DOHH2 (cell line): ENCODE results near the gene DOK7.
A peak's percentile ranks its signal among the peaks of the same experiment; 100 is the strongest.
"Not testable (repeated sequence)": the region's sequence is repeated elsewhere in the genome, so short reads cannot be mapped to it uniquely, and the experiment has no call there.

Experiments used
- H3F3A ChIP-seq: fragments of 200-600 bp; sonication (generic), shearing (Covaris generic); 2 replicates; pipeline ENCODE4 v1.6.0; 2016; ENCODE audit warnings: antibody characterized with exemption, mild to moderate bottlenecking; ENCODE audit not compliant: control insufficient read depth, insufficient read depth
- H3K27ac ChIP-seq: fragments of 200-600 bp; sonication (generic); 2 replicates; pipeline ENCODE4 v1.5.1; 2014; ENCODE audit warnings: low read depth, mild to moderate bottlenecking, low read length, moderate library complexity
- H3K27me3 ChIP-seq: fragments of 200-600 bp; sonication (generic); 2 replicates; pipeline ENCODE4 v1.6.1; 2014; ENCODE audit warnings: mild to moderate bottlenecking, low read length, mixed read lengths; ENCODE audit not compliant: control insufficient read depth
- H3K36me3 ChIP-seq: fragments of 200-600 bp; sonication (generic); 2 replicates; pipeline ENCODE4 v1.6.1; 2014; ENCODE audit warnings: mild to moderate bottlenecking, low read length, moderate library complexity, mixed read lengths; ENCODE audit not compliant: control insufficient read depth
- H3K4me1 ChIP-seq: fragments of 200-600 bp; sonication (generic); 2 replicates; pipeline ENCODE4 v1.6.1; 2014; ENCODE audit warnings: mild to moderate bottlenecking, low read length, mixed read lengths; ENCODE audit not compliant: control insufficient read depth
- H3K4me2 ChIP-seq: fragments of 200-600 bp; sonication (generic); 2 replicates; pipeline ENCODE4 v1.6.0; 2014; ENCODE audit warnings: mild to moderate bottlenecking, low read length, moderate library complexity
- H3K4me3 ChIP-seq: fragments of 200-600 bp; sonication (generic); 2 replicates; pipeline ENCODE4 v1.5.1; 2014; ENCODE audit warnings: mild to moderate bottlenecking, low read length, mixed read lengths
- H3K79me2 ChIP-seq: fragments of 200-600 bp; sonication (generic); 2 replicates; pipeline ENCODE4 v1.6.1; 2014; ENCODE audit warnings: mild to moderate bottlenecking, low read length, mixed read lengths; ENCODE audit not compliant: control insufficient read depth
- H3K9me2 ChIP-seq: fragments of 200-600 bp; sonication (generic); replicated peaks from 2 replicates; pipeline ENCODE4 v1.6.1; 2014; ENCODE audit warnings: mild to moderate bottlenecking, low read length, mixed read lengths; ENCODE audit not compliant: control insufficient read depth
- H3K9me3 ChIP-seq: fragments of 200-600 bp; sonication (generic); 2 replicates; pipeline ENCODE4 v1.6.1; 2014; ENCODE audit warnings: antibody characterized with exemption, low read length, mixed read lengths; ENCODE audit not compliant: control insufficient read depth, insufficient read depth
- H4K20me1 ChIP-seq: fragments of 200-600 bp; sonication (generic); 2 replicates; pipeline ENCODE4 v1.6.0; 2014; ENCODE audit warnings: low read depth, mild to moderate bottlenecking, antibody characterized with exemption, low read length, moderate library complexity; ENCODE audit not compliant: control insufficient read depth, insufficient read depth
- CTCF ChIP-seq: fragments of 200-600 bp; sonication (generic); IDR thresholded peaks from one replicate; pipeline ENCODE4 v1.5.1; 2014; ENCODE audit warnings: antibody characterized with exemption, mild to moderate bottlenecking, low read depth, low read length; ENCODE audit not compliant: poor library complexity, severe bottlenecking
- EZH2phosphoT487 ChIP-seq: fragments of 200-600 bp; sonication (generic); IDR thresholded peaks from 2 replicates; pipeline ENCODE4 v1.6.1; 2017; ENCODE audit warnings: borderline replicate concordance, mild to moderate bottlenecking, antibody characterized with exemption, low read length, moderate library complexity, mixed read lengths

DOK7 gene

GRCh38 chr4:3532751-3533422 lies 69.8 kb downstream of the DOK7 start:
- H3K36me3 ChIP-seq = peaks cover 20% of the 10 kb centered on the region
- H3K4me1 ChIP-seq = peaks cover 32% of the 10 kb centered on the region
- H4K20me1 ChIP-seq = peaks cover 13% of the 10 kb centered on the region; the same call in 1 of the 2 replicates
- TF ChIP-seq CTCF (no peak), EZH2phosphoT487 (no peak)
- H3K79me2 ChIP-seq = peaks cover 41% of the 10 kb centered on the region
- H3F3A ChIP-seq = no peaks in the 10 kb centered on the region
- no peaks in the 10 kb centered on the region for H3K9me2 ChIP-seq
- no peak overlapping the region for H3K27ac ChIP-seq
- no peaks in the 10 kb centered on the region for H3K9me3 ChIP-seq
- peak overlapping the region; percentile 69 for H3K4me2 ChIP-seq
- peak overlapping the region; percentile 85 for H3K4me3 ChIP-seq
- H3K27me3 ChIP-seq = no peaks in the 10 kb centered on the region

- no peaks in the 10 kb centered on the region for H3F3A ChIP-seq
- H3K4me1 ChIP-seq = peaks cover 28% of the 10 kb centered on the region
- TF ChIP-seq CTCF = no peak
- H3K36me3 ChIP-seq = peaks cover 15% of the 10 kb centered on the region
- no peak overlapping the region for H3K4me3 ChIP-seq
- peaks cover 12% of the 10 kb centered on the region; the same call in 1 of the 2 replicates for H4K20me1 ChIP-seq
- H3K27ac ChIP-seq = no peak overlapping the region
- no peaks in the 10 kb centered on the region for H3K27me3 ChIP-seq
- H3K9me3 ChIP-seq = no peaks in the 10 kb centered on the region
- H3K9me2 ChIP-seq = no peaks in the 10 kb centered on the region
- H3K79me2 ChIP-seq = peaks cover 36% of the 10 kb centered on the region
- no peak overlapping the region for H3K4me2 ChIP-seq
Observed at GRCh38 chr4:3533423-3533820, 70.3 kb downstream of the DOK7 start.

- not testable (repeated sequence) for H3K36me3 ChIP-seq, H3K4me3 ChIP-seq, H3K9me2 ChIP-seq, H3K9me3 ChIP-seq, H4K20me1 ChIP-seq, H3K27me3 ChIP-seq, H3K27ac ChIP-seq, H3K4me2 ChIP-seq, H3F3A ChIP-seq
- H3K4me1 ChIP-seq = peaks cover 12% of the 10 kb centered on the region
- H3K79me2 ChIP-seq = peaks cover 14% of the 10 kb centered on the region
Observed at GRCh38 chr4:3535812-3536211, 72.7 kb downstream of the DOK7 start.

GRCh38 chr4:3538906-3539305 lies 75.8 kb downstream of the DOK7 start:
- not testable (repeated sequence) for H3K79me2 ChIP-seq, H3K27ac ChIP-seq, H3F3A ChIP-seq, H3K36me3 ChIP-seq, H3K4me2 ChIP-seq, H3K4me1 ChIP-seq, H4K20me1 ChIP-seq, H3K9me3 ChIP-seq, H3K9me2 ChIP-seq, H3K27me3 ChIP-seq, H3K4me3 ChIP-seq

GRCh38 chr4:3543415-3543814 lies 80.3 kb downstream of the DOK7 start:
- H3K36me3 ChIP-seq, H3K9me2 ChIP-seq, H3F3A ChIP-seq, H3K4me1 ChIP-seq, H3K9me3 ChIP-seq, H3K27ac ChIP-seq, H3K4me2 ChIP-seq, H3K4me3 ChIP-seq, H3K79me2 ChIP-seq, H3K27me3 ChIP-seq, H4K20me1 ChIP-seq: not testable (repeated sequence)
